Adrenal gland (tissue), 12 donors: ENCODE measurements around the gene C1QTNF1. TPM values are rescaled to one million over a fixed set of nuclear protein-coding genes. Genes with fewer than 3 reads are reported as not detected.
"Not testable (repeated sequence)": the region's sequence is repeated elsewhere in the genome, so short reads cannot be mapped to it uniquely, and the experiment has no call there.

Experiments used
- DNase-seq, 7 donors: peaks; one replicate each; pipeline ENCODE4 v3.0.0-alpha.2; 2019 to 2020
- H3K27ac ChIP-seq, 5 donors: fragments of 200-600 bp; sonication (generic) in 4 of 5; 1 replicate in 3 of 5; 2 replicates in 2 of 5; pipeline versions ENCODE4 v1.5.1 to v1.8.0; 2016 to 2020; ENCODE audit warnings: mild to moderate bottlenecking in 1 of 5
- H3K27me3 ChIP-seq: fragments of 200-600 bp; 2 replicates; pipeline ENCODE4 v1.8.0; 2021
- H3K36me3 ChIP-seq, 2 donors: fragments of 200-600 bp; replicated peaks in 1 of 2; 1 replicate in 1 of 2; 2 replicates in 1 of 2; pipeline versions ENCODE4 v1.5.1 to v1.8.0; 2018 to 2022
- H3K4me1 ChIP-seq, 2 donors: fragments of 200-600 bp; replicated peaks in 1 of 2; 1 replicate in 1 of 2; 2 replicates in 1 of 2; pipeline versions ENCODE4 v1.5.1 to v1.8.0; 2018 to 2021
- H3K4me3 ChIP-seq, 4 donors: fragments of 200-600 bp; sonication (generic) in 3 of 4; one replicate each; pipeline ENCODE4 v1.5.1; 2016 to 2018
- H3K9me3 ChIP-seq, 3 donors: fragments of 200-600 bp; sonication (generic) in 1 of 3; replicated peaks in 1 of 3; 1 replicate in 2 of 3; 2 replicates in 1 of 3; pipeline versions ENCODE4 v1.5.1 to v1.8.0; 2016 to 2021
- CTCF ChIP-seq, 6 experiments: fragments of 450-650 bp in 4 of 6; fragments of 200-600 bp in 2 of 6; sonication (generic) in 1 of 6; IDR thresholded peaks; 1 replicate in 5 of 6; 2 replicates in 1 of 6; pipeline versions ENCODE4 v1.5.1 to v1.8.0; 2016 to 2021; ENCODE audit warnings: antibody characterized with exemption in 6 of 6, mild to moderate bottlenecking in 2 of 6, moderate library complexity in 1 of 6
- POLR2A ChIP-seq, 2 donors: fragments of 450-650 bp; IDR thresholded peaks; one replicate each; pipeline ENCODE4 v1.6.1; 2017; ENCODE audit warnings: antibody characterized with exemption in 2 of 2, mild to moderate bottlenecking in 2 of 2, moderate library complexity in 1 of 2
- WGBS, 4 donors: extraction: QIAGEN DNeasy Blood & Tissue Kit in 2 of 4; methylation state at CpG; one replicate each; pipeline versions ENCODE4 v1.1.5 to v1.1.7; 2013 to 2017; 5-methylcytosine and 5-hydroxymethylcytosine counted together
- intact Hi-C, 2 donors: fragments of 100-400 bp; cut with DNase I; formaldehyde crosslinking; loops; one replicate each; pipeline versions ENCODE4 v1.14.1 to v1.15.0; 2022 to 2023
- polyA plus RNA-seq, 3 donors: library from polyadenylated mRNA; stranded (reverse); fragments of 200-250 nt in 2 of 3; fragments of 350-450 nt in 1 of 3; fragmentation: Illumina TruSeq in 1 of 3; extraction: RNeasy Lipid Tissue Mini Kit (QIAGEN cat#74804) in 1 of 3; gene quantifications; one replicate each; pipeline ENCODE4 v1.2.3, GENCODE V29; 2013 to 2014
- total RNA-seq, 9 donors: library from RNA; depleted of rRNA in 4 of 9; stranded (reverse); fragments of >200 nt in 4 of 9; fragments of 120-200 nt in 1 of 9; fragmentation: NEBNext Ultra II Directional in 1 of 9; extraction: Animal tissue kit (Norgen Biotek cat#: 25700) in 1 of 9; gene quantifications; one replicate each; pipeline versions ENCODE4 v1.1.0 to v1.2.4, GENCODE V29; 2013 to 2023
- donor health status: healthy with polysubstance abuse.
- donor health status: Bipolar disorder and iron deficiency.
- donor health status: DM: yes; HTN: yes; CAD: no.
- donor health status: DM: no; HTN: no; CAD: no.
- donor health status: DM: no; HTN: no; CAD: no.
- donor health status: DM: yes; HTN: yes; CAD: no.

C1QTNF1 gene
- total and polyA plus RNA-seq, 12 donors: 17.2 to 175 (median 120) TPM

DNA sequence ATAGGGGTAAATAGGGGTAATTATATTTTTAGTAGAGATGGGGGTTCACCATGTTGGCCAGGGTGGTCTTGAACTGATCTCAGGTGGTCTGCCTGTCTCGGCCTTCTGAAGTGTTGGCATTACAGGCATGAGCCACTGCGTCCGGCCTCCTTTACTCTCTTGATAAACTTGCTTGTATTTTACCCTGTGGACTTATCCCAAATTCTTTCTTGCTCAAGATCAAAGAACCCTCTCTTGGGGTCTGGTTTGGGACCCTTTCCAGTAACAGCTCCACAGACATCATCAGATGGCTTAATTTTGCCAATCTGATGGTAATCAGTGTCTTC, 5.6 kb upstream of the C1QTNF1 start:
- WGBS, 4 donors: 89 to 97% (median 93%) methylated on average over 3 of the region's 3 CpGs
- Histone ChIP-seq H3K27me3 (no peaks in the 10 kb centered on the region), H3K36me3 (no peaks in the 10 kb centered on the region), H3K27ac (no peak overlapping the region), H3K9me3 (no peaks in the 10 kb centered on the region), H3K4me3 (no peak overlapping the region), H3K4me1 (peaks cover 19 to 40% of the 10 kb centered on the region in 2 donors)
- DNase-seq: peak in 2 of 7 donors; percentile 19 to 21
- TF ChIP-seq POLR2A (IDR thresholded peaks at IDR 0.05): no peak
- intact Hi-C loops: no loop called here

DNA sequence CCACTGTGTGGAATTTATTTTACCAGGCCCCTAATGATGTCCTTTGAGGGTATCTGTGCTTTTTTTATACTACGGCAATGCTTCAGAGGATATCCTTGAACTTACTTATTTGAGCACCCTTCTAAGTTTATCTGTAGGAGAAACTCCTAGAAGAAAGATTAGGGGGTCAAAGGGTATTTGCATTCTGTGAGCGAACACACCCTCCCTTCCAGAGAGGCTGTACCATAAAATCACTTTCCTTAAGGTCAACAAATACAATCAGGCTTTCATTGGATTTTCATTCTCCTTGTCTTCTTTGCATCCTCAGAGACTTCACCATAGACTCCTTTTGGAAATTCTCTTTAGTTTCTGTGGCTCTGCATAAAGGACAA, 4.7 kb upstream of the C1QTNF1 start:
- WGBS, 4 donors: 74 to 90% (median 81%) methylated on average over 2 of the region's 2 CpGs
- no peaks in the 10 kb centered on the region for H3K27me3 ChIP-seq
- intact Hi-C loops: no loop called here
- DNase-seq: no peak
- H3K27ac ChIP-seq: peak overlapping the region in 1 of 5 donors; percentile 94
- H3K4me3 ChIP-seq: no peak overlapping the region
- H3K36me3 ChIP-seq: no peaks in the 10 kb centered on the region
- TF ChIP-seq POLR2A (IDR thresholded peaks at IDR 0.05) (no peak), CTCF (IDR thresholded peaks at IDR 0.05) (no peak)
- H3K4me1 ChIP-seq: peaks cover 25 to 49% of the 10 kb centered on the region in 2 donors
- H3K9me3 ChIP-seq: no peaks in the 10 kb centered on the region

GRCh38 chr17:79019632-79020584, 4.1 kb upstream of the C1QTNF1 start:
- WGBS, 4 donors: 16 to 29% (median 27%) methylated on average over 11 to 19 of the region's 19 CpGs
- intact Hi-C loops: no loop called here
- H3K4me3 ChIP-seq: peak overlapping the region in 1 of 4 donors; percentile 7

DNA sequence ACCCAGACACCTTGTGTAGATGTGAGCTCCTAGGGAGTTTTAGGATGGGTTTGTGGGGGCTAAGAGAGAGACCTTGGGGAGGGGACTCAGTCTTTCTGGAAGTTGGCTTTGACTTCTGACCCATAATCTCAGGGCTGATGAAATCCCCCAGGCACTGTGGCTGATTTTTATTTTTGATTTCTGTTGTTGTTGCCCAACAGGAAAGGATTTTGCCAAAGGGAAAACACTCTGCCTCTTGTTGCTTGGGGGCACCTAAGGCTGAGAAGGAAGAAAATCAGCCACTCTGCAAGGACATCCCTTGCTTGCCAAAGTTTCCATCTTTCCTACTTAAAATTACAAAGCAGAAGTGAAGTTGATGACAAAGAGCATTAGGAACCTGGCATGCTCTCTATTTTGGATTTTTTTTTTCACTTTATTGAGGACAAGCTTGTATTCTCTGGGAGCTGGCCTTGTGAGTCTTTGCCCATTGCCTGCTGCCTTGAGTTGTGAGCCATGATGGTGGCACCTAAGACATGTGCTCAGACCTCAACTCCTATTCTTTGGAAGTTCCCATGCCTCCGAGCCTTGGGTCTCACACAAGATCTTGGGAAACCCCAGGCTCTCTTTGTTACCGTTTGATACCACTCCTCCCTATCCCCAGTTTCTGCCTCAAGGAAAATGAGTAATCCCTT, 3.2 kb upstream of the C1QTNF1 start:
- H3K36me3 ChIP-seq: no peaks in the 10 kb centered on the region
- no peak for TF ChIP-seq POLR2A (IDR thresholded peaks at IDR 0.05)
- no peak for TF ChIP-seq CTCF (IDR thresholded peaks at IDR 0.05)
- H3K27ac ChIP-seq: peak overlapping the region; percentile 25 to 100 (median 52)
- no peaks in the 10 kb centered on the region for H3K27me3 ChIP-seq
- peaks cover 40 to 62% of the 10 kb centered on the region in 2 donors for H3K4me1 ChIP-seq
- no peak overlapping the region for H3K4me3 ChIP-seq
- intact Hi-C loops: no loop called here
- DNase-seq: peak in 3 of 7 donors; percentile 8 to 40 (median 36)
- no peaks in the 10 kb centered on the region for H3K9me3 ChIP-seq
- WGBS, 4 donors: 41 to 66% (median 54%) methylated on average over 2 of the region's 2 CpGs

More at GRCh38 chr17:79019632-79020584, 4.1 kb upstream of the C1QTNF1 start:
- peak; percentile 51 to 92 (median 84) for DNase-seq
- TF ChIP-seq CTCF (IDR thresholded peaks at IDR 0.05) (peak; percentile 34 to 83 (median 68)), POLR2A (IDR thresholded peaks at IDR 0.05) (peak in 1 of 2 donors; percentile 46)
- Histone ChIP-seq H3K27me3 (no peaks in the 10 kb centered on the region), H3K36me3 (no peaks in the 10 kb centered on the region), H3K9me3 (no peaks in the 10 kb centered on the region), H3K27ac (peak overlapping the region; percentile 25 to 100 (median 52)), H3K4me1 (peaks cover 32 to 53% of the 10 kb centered on the region in 2 donors)

DNA sequence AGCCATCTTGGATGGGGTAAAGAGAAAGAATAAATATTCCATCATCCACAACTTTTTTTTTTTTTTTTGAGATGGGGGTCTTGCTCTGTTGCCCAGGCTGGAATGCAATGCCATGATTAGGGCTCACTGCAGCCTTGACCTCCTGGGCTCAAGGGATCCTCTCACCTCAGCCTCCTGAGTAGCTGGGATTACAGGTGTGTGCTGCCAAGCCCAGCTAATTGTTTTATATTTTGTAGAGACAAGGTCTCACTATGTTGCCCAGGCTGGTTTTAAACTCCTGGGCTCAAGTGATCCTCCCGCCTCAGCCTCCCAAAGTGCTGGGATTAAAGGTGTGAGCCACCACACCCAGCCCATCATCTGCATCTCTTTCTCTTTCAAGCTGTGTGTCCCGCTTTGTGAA, 2.0 kb upstream of the C1QTNF1 start:
- H3K27me3 ChIP-seq, H3K4me3 ChIP-seq, intact Hi-C loops, H3K36me3 ChIP-seq, H3K9me3 ChIP-seq: not testable (repeated sequence)
- Histone ChIP-seq H3K27ac (peak overlapping the region in 3 of 5 donors; percentile 19 to 100 (median 94)), H3K4me1 (peaks cover 48 to 71% of the 10 kb centered on the region in 2 donors)
- whole genome bisulfite sequencing, 4 donors: 89 to 95% (median 91%) methylated on average over 2 of the region's 2 CpGs
- peak in 3 of 7 donors; percentile 11 to 19 (median 17) for DNase-seq
